SH-SY5Y (cell line): ENCODE measurements around the gene LRRC8B.

ENCODE experiments used
- GATA2 ChIP-seq: IDR thresholded peaks from 2 replicates; pipeline ENCODE4 v1.6.1; 2011; ENCODE audit warnings: mild to moderate bottlenecking, low read depth, low read length
- GATA3 ChIP-seq: IDR thresholded peaks from 2 replicates; pipeline ENCODE4 v1.6.1; 2011; ENCODE audit warnings: low read depth, mild to moderate bottlenecking, low read length, moderate library complexity

Gene LRRC8B

DNA sequence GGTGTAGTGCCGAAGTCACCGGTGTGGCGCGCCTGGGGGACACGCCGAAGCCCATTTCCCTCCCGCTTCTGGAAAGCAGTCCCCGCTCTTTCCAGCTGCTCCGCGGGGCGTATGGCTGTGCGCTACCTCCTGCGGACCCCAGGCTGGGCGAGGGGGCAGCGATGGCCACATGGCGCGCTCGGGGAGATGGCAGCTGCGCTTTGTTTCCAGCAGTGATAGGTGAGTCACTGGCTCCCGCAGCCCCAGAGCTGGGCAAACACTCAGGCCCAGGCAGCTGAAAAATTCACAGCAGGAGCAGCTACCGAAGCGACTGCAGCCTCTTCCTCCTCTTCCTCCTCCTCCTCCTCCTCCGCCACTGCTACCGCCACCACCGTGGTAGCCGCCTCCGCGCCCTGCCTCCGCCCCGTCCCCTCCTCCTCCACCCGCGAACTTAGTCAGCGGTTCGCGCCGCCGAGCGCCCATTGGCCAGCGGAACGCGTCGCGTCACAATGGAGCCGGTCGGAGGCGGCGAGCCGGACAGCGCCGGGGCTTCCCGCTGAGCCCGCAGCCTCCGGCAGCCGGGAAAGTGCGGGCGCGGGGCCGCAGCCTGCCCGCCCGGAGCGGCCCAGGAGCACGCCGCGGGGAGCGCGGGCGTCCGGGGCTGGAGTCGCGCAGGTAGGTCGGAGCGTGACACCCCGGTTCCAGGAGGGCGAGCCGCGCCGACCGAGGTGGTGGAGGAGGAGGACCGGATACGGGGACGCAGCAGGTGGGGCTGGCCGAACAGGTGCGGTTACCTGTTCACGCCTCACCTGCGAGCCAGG is at the start of gene LRRC8B:
LRRC8B (plus strand) TSS at position 461 of the 800 bp plus-strand sequence. CDS start 57,822 bp downstream, outside the sequence.
- TF ChIP-seq GATA3: no peak
- TF ChIP-seq GATA2: no peak

DNA sequence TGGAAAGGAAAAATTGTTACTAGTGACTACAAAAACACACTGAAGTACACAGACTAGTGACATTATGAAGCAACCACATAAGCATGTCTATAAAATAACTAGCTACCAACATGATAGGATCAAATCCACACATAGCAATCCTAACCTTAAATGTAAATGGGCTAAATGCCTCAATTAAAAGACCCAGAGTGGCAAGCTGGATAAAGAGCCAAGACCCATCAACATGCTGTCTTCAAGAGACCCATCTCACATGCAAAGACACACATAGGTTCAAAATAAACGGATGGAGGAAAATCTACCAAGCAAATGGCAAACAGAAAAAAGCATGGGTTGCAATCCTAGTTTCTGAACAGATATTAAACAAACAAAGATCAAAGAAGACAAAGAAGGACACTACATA is 49.4 kb upstream of the LRRC8B start:
- TF ChIP-seq GATA3: no peak
- TF ChIP-seq GATA2: no peak

DNA sequence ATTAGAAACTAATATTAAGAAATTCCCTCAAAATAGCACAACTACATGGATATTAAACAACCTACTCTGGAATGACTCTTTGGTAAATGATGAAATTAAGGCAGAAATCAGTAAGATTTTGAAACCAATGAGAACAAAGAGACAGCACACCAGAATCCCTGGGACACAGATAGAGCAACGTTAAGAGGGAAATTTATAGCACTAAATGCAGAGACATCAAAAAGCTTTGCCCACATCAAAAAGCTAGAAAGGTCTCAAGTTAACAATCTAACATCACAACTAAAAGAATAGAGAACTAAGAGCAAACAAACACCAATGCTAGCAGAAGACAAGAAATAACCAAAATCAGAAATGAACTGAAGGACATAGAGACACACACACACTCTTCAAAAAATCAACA is 48.6 kb upstream of the LRRC8B start:
- TF ChIP-seq GATA3: no peak

DNA sequence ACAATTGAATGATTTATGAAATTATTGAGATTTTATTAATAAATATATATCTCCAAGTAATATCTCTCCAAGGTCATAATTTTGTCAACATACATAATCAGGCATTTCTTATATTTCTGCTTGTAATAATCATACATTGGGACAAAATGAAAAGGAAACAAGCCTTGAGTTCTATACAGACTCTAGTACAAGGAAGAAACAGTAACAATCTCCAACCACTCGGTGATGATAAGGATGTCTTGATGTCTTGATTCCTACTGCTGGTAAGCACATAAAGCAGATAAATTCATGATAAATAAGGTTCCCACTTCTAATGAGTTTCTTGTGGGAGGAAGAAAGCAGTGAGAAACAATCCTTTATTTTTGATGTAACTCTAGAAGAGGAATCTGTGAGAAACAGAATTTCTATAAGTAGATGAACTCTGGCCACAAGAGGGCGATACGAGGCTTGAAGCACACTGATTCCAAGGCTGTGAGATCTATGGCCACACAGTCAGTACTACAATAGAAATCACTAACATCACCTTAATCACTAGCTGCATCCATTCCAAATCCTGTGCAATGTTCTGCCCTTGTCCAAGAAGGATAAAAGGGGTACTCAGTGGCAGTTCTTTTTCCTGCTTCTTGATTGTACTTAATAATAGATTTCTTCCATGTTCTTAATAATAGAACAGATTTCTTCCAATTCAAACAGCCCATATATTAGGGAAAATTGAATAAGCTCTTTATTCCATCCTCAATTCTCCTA is 41.4 kb upstream of the LRRC8B start:
- TF ChIP-seq GATA3 (no peak), GATA2 (no peak)

DNA sequence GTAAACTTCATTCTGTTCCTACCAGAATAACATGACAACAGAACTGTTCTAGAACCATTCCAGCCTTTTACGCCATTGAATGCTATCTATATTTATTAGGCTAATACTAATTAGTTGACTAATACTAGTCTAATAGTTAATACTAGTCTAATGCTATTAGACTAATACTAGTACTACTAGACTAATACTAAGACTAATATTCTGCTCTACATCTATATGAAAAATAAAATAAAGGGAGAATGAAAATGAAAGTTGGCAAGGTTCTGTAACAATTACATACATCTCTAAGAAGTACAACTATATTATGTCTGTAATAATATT is 40.9 kb upstream of the LRRC8B start:
- TF ChIP-seq GATA2 (no peak), GATA3 (no peak)

DNA sequence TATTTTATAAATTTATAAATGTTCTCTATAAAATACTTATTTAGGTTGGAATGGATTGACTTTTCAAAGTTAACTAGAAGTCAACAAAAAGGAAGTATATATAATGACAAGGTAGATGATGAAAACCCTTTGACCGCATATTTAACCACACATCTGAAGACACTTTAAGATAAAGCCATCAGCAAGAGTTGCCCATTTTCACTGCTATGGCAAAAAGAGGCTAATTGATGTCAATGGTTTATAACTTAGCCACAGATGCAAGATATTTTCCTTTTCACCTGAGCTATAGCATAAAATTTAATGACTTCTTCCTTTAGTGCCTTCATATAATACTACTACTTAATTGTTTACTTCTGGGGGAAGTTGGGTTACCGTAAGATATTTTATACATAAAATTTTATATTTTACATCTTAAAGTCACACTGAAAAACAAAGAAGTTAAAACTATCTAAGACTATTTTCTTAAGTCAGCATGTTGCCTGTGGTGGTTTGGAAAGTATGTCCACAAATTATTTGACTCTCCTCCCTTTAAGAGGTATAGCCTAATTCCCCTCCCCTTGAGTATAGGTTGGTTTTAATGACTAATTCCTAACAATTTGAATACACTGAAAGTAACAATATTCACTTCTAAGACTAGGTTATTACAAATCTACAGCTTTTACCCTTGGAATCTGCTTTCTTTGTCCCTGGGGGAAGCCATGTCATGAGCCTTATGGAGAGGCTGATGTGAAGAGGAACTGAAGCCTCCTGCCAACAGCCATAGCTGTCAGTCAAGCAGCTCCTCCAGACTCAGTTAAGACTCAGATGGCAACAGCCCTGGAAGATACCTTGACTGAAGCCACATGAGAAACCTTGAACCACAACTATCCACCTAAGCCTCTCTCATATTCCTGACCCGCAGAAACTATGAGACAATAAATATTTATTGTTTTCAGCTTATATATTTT is 40.3 kb upstream of the LRRC8B start:
- TF ChIP-seq GATA3 (no peak), GATA2 (no peak)

DNA sequence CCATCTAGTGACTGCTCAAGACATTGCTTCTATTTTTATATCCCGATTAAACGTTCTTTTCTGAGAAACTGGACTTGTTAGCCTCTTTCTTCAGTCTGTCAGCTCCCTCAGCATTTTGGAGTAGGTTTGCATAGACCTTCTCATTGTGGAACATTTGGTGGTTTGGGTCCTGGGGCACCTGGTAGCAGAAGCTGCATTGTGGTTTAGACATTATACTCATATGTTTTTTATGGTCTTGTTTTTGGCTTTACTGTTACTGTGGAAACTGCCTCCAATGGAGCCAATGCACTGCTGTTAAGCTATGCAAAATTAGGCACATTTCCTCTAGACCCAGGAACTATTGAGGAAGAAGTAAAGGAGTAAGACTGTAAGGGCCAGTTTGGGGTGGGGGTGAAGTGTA is 36.7 kb upstream of the LRRC8B start:
- TF ChIP-seq GATA3 (no peak), GATA2 (no peak)

DNA sequence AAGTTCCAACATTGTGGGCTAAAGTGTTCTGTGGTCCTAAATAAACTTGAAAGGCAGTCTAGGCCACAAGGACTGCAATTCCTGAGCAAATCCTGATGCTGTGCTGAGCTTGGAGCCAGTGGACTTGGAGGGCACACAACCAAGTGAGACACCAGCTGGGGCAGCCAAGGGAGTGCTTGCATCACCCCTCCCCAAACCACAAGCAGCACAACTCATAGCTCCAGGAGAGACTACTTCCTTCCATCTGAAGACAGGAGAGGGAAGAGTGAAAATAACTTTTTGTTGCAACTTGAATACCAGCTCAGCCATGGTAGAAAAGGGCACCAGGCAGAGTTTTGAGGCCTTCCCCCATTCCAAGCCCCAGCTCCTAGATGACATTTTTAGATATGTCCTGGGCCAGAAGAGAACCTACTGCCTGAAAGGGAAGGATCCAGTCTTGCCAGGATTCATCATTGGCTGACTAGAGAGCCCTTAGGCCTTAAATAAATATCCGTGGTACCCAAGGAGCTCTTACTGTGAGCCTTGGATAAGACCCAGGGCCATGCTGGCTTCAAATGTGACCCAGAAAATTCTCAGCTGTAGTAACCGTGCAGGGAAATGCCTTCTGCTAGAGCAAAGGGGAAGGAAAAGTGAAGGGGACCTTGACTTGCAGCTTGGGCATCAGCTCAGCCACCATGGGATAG is 35.4 kb upstream of the LRRC8B start:
- TF ChIP-seq GATA3 (no peak), GATA2 (no peak)

DNA sequence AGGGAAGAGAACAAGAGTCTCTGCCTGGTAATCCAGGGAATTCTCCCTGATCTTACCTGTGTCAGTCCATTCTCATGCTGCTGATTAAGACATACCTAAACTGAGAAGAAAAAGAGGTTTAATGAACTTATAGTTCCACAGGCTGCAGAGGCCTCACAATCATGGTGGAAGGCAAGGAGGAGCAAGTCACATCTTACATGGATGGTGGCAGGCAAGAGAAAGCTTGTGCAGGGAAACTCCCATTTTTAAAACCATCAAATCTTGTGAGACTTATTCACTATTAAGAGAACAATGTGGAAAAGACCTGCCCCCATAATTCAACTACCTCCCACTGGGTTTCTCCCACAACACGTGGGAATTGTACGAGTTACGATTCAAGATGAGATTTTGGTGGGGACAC is 34.2 kb upstream of the LRRC8B start:
- TF ChIP-seq GATA3: no peak
- TF ChIP-seq GATA2: no peak

DNA sequence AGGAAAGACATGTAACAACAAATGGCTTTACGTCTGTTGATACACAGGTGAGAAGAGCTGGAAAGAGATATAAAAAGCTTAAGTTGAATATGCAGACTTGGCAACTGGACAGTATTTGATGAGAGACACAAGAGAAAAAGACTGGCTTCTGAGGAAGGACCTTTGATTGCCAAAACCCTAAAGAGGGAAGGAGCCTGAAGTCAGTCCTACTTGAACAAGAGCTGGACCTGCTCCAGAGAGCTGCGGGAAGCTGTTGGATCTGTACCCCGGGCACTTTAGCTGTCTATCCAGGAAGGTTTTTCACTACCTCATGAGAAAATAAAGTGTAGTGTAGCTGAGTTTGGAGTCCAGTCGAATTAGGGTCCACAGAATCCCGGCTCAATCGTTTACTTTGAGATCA is 25.3 kb upstream of the LRRC8B start:
- TF ChIP-seq GATA3: no peak
- no peak for TF ChIP-seq GATA2

DNA sequence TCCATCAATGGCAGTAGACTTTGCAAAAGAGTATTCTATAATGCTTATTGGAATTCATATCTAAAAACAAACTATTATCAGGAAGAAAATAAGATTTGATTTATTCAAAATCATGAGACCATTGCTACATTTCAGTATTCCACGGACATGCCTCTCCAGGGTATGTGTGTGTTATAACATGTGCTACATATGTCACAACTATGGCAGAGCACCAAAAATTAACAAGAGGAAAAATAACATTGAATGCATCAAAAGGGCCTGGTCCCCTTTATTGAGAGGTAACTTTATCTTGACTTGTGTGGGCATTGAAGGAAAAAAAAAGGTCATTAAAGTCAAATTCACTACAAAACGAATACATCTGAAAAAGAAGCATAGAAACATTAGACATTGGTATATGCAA is 22.6 kb upstream of the LRRC8B start:
- TF ChIP-seq GATA2 (no peak), GATA3 (no peak)

DNA sequence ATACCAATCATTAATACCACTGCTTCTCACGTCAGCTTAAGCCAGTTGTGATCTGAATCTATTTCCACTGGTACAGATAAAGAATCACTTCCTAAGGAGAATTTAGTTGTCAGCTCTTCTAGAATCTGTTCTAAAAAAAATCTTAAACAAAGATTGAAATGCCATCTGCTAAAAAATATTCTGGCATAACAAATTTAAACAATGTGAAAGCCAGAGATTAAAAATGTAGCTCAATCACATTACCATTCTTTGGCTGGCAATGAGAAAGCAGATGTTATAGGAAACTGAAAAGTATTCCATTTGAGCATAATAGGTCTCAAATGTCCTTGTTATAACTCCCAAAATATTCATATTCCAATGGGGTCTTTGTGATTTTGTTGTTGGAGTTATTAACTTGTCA is 21.7 kb upstream of the LRRC8B start:
- TF ChIP-seq GATA2 (no peak), GATA3 (no peak)

DNA sequence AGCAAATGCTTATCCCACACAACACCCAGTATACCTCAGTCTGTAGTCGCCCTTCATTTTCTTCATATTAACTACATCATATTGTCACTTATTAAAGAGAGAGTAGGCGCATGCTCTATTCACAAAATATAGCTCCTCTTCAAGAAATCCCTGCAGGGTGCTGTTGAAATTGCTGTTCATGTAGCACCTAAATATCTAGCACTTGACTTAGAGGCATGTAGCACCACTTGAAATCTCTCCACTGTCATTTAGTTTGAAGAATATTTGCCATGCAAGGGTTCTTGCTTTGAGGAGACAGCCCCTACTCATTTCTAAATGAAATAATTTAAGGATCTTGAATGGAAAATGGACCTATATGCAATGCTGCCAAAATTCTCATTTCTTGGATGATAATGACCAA is 20.9 kb upstream of the LRRC8B start:
- TF ChIP-seq GATA3 (no peak), GATA2 (no peak)

DNA sequence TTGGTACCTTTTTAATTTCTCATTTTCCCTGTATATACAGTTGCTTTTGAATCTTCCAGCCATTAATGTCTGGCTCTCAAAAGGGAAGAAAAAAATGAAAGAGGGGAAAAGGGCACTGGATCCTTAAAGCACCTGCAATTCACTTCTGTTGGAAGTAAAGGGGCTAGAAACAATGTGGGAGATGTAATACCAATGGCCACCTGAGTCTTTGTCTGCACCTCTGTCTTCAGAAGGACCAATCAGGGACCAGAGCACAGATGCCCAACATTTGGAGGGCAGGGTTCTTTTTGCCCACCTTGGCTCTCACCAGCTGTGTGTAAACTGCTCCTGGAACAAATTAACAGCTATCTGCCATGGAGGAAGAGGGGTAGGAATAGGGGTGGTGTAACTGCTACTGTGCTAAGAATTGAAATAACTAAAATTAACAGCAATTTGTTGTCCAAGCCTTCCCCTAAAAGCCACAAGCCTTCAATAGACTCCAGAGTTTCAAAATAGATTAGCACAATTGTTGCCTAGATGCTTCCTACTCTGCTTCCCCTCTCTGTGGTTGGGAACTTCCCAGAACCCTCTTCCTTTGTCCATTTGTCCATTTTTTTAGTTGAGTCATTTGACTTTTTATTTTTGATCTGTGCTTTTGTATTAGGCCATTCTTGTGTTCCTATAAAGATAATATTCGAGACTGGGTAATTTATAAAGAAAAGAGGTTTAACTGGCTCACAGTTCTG is 11.5 kb upstream of the LRRC8B start:
- no peak for TF ChIP-seq GATA3
- no peak for TF ChIP-seq GATA2
